Lower leg skin (tissue), 3 donors: Measurements from ENCODE around the gene MCM6.

ENCODE experiments used
- POLR2A ChIP-seq, 2 donors: fragments of 450-650 bp; IDR thresholded peaks; one replicate each; pipeline ENCODE4 v1.6.1; 2016 to 2017; ENCODE audit warnings: antibody characterized with exemption in 2 of 2, mild to moderate bottlenecking in 1 of 2, moderate library complexity in 1 of 2
- TF ChIP-seq, protein P1 (sequence below), 3 donors: fragments of 450-650 bp; IDR thresholded peaks; one replicate each; pipeline ENCODE4 v1.5.1; 2016; ENCODE audit warnings: antibody characterized with exemption in 3 of 3, mild to moderate bottlenecking in 3 of 3, moderate library complexity in 2 of 3

GRCh38 chr2:135817466-135817865 is 58.8 kb downstream of the MCM6 start:
- TF ChIP-seq, protein P1, sequence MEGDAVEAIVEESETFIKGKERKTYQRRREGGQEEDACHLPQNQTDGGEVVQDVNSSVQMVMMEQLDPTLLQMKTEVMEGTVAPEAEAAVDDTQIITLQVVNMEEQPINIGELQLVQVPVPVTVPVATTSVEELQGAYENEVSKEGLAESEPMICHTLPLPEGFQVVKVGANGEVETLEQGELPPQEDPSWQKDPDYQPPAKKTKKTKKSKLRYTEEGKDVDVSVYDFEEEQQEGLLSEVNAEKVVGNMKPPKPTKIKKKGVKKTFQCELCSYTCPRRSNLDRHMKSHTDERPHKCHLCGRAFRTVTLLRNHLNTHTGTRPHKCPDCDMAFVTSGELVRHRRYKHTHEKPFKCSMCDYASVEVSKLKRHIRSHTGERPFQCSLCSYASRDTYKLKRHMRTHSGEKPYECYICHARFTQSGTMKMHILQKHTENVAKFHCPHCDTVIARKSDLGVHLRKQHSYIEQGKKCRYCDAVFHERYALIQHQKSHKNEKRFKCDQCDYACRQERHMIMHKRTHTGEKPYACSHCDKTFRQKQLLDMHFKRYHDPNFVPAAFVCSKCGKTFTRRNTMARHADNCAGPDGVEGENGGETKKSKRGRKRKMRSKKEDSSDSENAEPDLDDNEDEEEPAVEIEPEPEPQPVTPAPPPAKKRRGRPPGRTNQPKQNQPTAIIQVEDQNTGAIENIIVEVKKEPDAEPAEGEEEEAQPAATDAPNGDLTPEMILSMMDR (IDR thresholded peaks at IDR 0.05) = no peak
- TF ChIP-seq POLR2A (IDR thresholded peaks at IDR 0.05) = no peak
